Measurements from ENCODE around the gene LIN52.

Gene LIN52, protein sequence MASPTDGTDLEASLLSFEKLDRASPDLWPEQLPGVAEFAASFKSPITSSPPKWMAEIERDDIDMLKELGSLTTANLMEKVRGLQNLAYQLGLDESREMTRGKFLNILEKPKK

DNA sequence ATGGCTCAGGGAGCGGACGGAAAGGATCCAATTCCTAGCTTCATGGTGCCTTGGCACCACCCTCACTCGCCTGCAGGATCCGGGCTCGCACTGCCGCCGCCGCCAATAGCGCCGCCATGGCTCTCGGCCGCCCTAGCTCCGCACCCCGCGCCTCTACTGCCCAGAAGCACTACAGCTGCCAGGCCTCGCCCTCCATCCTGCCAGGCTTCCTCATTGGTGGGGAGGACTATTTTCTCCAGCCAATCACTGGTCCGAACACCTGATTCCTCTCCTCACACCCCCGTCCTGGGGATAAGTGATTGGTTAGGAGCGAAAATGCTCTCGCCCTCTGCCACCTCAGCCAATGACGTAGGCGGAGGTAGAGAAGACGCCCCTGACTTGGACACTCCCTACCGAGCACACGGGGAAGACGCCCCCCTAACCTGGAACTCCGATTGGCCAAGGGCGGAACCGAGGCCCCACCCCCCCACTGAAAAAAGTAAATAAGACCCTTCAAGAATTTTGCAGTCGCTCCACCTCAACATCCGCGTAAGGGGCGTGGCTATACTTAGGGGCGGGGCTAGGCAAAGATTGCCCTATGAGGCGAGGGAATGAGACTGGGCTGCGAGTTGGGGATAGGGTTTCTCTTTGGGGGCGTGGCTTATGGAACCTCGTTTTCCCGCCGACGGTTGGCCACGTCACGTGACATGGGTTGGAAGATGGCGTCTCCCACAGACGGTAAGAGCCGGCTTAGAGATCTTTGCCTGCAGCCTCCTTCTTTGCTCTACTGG lies at the start of gene LIN52, which contains the start of gene ALDH6A1:
Gene LIN52, plus strand, starts transcription at position 680 of the 770 bp plus-strand sequence. Its CDS starts 19 bp downstream, at position 699.
Gene ALDH6A1, minus strand, starts transcription at position 177 of the 770 bp plus-strand sequence. Its CDS starts 59 bp downstream, at position 118.
- H3K4me3 ChIP-seq (ENCODE audit: low read length): peak within 1 kb of the TSS; percentile 92
- no peak for TF ChIP-seq ZNF274 (IDR thresholded peaks at IDR 0.05; ENCODE audit: low read depth, low read length)

DNA sequence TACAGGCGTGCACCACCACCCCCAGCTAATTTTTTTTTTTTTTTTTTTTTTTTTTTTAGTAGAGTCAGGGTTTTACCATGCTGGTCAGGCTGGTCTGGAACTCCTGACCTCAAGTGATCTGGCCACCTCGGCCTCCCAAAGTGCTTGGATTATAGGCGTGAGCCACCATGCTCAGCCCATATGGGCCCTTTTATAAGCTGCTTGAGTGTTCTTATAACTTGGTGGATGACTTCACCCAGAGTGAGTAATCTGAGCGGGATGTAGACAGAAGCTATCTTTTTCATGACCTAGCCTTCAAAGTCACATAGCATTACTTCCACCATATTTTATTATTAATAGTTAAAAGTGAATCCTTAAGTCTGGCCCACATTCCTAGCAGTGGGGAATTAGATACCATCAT lies 49.2 kb upstream of the LIN52 start:
- TF ChIP-seq ZNF274 (IDR thresholded peaks at IDR 0.05; ENCODE audit: low read depth, low read length): no peak
- H3K4me3 ChIP-seq (ENCODE audit: low read length): no peak overlapping the region

DNA sequence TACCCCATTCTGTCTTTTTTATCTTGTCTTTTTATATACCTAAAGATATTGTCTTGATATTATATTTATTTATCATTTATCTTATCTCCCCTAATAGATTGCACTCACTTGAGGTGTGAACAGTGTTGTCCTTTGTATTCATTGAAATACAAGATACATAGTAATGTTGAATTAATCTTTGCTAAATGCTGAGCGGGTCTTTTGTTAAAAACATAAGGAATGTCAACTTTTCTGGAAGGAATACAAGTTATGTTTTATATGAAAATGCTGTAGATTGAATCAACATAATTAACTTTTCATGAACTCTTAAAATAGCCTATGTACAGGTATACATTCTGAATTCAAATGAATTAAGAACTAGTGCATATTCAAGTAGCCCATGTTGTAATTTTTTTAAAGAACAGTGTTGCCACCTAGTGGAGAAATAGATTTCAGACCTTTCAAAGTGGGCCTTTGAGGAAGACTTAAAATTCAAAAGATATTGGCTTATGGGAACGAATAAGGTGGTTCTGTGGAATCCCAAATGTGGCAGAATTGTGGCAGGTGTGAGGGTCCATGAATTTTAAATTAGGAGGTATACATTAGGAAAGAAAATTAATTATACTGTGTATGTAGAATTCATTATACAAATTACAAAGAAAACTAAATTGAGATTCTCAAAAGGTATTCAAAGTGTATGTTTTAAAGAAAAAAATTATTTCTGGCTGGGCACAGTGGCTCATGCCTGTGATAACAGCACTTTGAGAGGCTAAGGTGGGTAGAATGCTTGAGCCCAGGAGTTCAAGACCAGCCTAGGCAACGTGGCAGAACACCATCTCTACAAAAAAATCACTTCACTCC lies 46.5 kb upstream of the LIN52 start:
- TF ChIP-seq ZNF274 (IDR thresholded peaks at IDR 0.05; ENCODE audit: low read depth, low read length): no peak
- no peak overlapping the region for H3K4me3 ChIP-seq (ENCODE audit: low read length)

DNA sequence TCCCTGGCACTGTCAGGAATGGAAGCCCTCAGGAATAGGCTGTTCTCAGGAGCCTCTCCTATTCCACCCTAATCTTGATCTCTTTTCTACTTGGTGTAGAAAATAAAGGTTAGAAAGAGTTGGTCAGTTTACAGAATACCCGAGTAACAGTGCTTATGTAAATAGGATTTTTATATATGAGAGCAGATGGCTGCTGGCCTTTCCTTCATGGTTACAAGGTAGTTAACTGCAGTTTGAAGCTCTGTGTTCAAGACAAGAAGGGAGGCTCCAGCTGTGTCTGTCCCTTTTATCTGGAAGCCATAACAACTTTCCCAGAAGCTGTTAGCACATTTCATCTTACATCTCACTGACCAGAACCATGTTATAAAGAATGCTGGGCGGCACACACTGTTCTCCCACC lies 42.5 kb upstream of the LIN52 start:
- TF ChIP-seq ZNF274 (IDR thresholded peaks at IDR 0.05; ENCODE audit: low read depth, low read length): no peak
- H3K4me3 ChIP-seq (ENCODE audit: low read length): no peak overlapping the region

DNA sequence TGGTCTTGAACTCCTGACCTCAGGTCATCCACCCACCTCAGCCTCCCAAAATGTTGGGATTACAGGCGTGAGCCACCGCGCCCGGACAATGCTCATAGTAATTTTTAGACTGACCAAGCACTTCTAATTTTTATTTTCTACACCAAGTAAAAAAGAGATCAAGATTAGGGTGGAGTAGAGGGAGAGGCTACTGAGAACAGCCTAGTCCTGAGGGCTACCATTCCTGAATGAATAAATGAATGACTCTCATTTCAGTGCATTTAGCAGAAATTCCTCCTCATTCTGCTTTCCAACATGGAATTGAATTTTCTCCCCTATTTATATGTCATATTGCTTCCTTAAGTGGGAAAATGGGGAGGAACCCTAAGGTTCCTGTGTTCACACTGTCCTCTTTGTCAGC lies 39.2 kb upstream of the LIN52 start:
- H3K4me3 ChIP-seq (ENCODE audit: low read length): no peak overlapping the region
- TF ChIP-seq ZNF274 (IDR thresholded peaks at IDR 0.05; ENCODE audit: low read depth, low read length): no peak

DNA sequence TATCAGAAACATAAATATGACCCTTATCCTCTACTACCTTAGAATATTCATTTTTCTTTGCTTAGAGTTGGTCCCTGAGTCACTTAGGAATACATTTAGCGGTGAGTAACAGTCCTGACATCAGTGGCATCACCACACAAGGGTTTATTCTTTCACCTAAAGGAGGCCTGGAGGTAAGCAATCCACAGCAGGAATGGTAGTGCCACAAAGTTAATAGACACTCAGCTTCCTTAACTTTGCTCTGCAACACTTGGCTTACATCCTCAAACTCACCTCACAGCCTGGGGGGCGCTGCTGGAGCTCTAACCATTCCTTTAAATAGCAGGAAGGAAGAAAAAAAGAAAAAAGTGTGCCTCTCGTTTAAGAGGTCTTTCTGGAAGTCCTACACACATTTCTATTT lies 36.5 kb upstream of the LIN52 start:
- no peak for TF ChIP-seq ZNF274 (IDR thresholded peaks at IDR 0.05; ENCODE audit: low read depth, low read length)
- no peak overlapping the region for H3K4me3 ChIP-seq (ENCODE audit: low read length)

DNA sequence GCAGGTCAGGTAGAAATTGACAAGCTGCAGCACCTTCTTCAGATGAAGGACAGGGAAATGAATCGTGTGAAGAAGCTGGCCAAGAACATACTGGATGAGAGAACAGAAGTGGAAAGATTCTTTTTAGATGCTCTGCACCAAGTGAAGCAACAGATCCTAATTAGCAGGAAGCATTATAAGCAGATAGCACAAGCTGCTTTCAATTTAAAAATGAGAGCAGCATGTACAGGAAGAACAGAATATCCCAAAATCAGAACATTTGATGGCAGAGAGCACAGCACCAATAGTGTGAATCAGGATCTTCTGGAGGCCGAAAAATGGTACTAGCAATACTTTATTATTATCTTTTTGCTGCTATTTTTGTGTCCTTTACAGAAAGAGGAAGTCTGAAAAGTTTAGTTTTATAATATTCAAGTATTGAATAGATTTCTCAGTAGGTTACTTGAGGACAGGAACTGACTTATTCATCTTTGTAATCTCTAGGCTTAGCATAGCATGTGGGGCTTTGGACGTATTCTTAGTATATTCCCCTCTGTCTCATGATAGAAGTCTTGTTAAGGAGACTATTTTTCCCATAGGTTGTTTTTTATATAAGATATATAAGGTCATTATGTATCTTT lies 34.8 kb upstream of the LIN52 start:
- TF ChIP-seq ZNF274 (IDR thresholded peaks at IDR 0.05; ENCODE audit: low read depth, low read length): no peak
- no peak overlapping the region for H3K4me3 ChIP-seq (ENCODE audit: low read length)

DNA sequence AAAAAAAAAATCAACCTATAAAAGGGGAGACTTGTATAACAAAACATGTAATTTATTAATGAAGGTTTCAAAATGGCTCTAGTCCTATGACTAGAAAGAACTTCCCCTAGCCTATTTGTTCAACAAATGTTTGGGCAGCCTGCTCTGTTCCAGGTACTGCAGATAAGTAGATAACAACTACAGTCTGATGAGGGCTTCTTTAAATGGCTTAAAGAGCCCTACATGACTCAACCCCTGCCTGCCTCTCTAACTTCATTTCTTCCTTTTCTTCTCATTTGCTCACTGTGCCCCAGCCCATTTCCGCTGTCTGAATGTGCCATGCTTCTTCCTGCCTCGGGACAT lies 22.0 kb upstream of the LIN52 start:
- H3K4me3 ChIP-seq (ENCODE audit: low read length): no peak overlapping the region
- TF ChIP-seq ZNF274 (IDR thresholded peaks at IDR 0.05; ENCODE audit: low read depth, low read length): no peak

DNA sequence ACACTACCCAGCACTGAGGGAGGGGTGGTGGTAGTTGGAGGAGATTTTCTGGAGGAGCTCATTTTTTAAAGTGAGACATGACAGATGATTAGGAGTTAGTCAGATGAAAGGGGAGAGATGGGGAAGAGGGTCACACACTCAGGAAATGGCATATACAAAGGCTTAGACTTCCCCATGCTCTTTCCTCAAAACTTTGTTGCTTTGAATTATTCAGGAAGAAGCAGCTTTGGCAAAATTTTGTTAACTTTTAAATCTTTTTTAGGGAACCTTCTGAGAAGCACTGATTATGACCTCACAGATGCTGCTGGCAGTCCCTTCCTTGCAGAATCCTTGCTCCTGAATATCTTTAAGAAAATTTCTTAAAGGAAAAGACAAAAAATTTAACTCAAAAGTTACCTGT lies 20.3 kb upstream of the LIN52 start:
- TF ChIP-seq ZNF274 (IDR thresholded peaks at IDR 0.05; ENCODE audit: low read depth, low read length): no peak
- no peak overlapping the region for H3K4me3 ChIP-seq (ENCODE audit: low read length)

DNA sequence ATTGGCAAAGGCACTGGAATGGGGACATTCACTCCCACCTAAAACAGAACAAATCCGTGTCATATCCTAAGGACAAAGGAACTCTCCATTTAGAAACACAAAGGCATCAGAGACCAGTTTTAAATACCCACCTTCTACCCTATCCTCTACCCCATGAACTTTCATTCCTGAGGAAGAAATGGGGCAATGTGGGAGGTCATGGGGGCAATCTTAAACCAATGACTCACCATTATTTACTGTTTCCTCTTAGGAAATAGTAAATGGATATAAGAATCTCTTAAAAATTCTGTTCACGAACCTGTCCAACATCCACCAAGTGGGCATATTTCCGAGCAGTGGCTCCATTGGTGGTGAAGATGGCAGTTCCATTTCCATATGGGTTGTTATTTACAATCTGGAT lies 19.9 kb upstream of the LIN52 start:
- H3K4me3 ChIP-seq (ENCODE audit: low read length): no peak overlapping the region
- no peak for TF ChIP-seq ZNF274 (IDR thresholded peaks at IDR 0.05; ENCODE audit: low read depth, low read length)

DNA sequence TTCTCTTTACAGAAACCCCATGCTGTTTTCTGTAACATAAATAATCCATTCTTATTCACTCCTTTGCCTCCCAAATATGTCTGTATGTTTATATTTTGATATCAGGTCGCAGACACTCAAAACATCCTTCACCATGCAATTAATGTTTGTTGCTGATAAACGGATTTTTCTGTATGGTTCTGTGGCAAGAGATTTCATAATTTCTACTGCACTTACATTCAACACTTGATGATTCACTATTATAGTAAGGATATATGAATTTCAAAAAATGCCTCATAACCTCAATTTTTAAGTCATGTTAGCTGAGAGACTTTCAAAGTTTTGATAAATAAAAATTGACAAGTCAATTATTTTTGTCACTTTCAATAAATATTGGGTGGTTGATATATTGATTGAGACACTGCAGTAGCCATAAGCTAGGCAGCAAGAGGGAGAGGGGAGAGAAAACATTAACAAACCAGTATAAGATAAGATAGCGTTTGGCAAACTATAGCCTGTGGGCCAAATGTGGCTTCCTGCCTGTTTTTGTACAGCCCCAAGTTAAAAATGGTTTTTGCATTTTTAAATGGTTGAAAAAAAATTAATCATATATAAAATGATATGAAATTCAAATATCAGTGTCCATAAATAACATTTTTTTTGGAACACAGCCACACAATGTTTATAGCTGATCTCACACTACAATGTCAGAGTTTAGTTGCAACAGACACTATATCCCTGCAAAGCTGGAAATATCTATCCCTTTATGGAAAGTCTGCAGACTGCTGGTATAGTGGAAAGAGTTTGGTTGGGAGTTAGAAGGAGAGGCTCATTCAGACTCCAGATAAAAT lies 18.8 kb upstream of the LIN52 start:
- H3K4me3 ChIP-seq (ENCODE audit: low read length): no peak overlapping the region

DNA sequence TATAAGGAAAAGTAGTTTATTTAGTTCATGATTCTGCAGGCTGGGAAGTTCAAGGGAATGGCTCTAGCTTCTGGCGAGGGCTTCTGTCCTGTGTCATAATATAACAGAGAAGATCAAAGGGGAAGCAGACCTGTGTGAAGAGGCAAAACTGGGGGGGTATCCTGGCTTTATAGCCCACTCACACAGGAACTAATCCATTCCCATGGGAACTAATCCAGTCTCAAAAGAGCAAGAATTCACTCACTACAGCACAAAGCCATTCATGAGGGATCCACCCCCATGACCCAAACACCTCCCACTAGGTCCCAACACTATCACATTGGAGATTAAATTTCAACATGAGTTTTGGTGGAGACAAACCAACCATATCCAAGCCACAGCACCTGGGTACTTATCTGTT lies 7.4 kb upstream of the LIN52 start:
- no peak overlapping the region for H3K4me3 ChIP-seq (ENCODE audit: low read length)
- TF ChIP-seq ZNF274 (IDR thresholded peaks at IDR 0.05; ENCODE audit: low read depth, low read length): no peak

More for the DNA sequence above, 18.8 kb upstream of the LIN52 start:
- TF ChIP-seq ZNF274 (IDR thresholded peaks at IDR 0.05; ENCODE audit: low read depth, low read length): no peak

DNA sequence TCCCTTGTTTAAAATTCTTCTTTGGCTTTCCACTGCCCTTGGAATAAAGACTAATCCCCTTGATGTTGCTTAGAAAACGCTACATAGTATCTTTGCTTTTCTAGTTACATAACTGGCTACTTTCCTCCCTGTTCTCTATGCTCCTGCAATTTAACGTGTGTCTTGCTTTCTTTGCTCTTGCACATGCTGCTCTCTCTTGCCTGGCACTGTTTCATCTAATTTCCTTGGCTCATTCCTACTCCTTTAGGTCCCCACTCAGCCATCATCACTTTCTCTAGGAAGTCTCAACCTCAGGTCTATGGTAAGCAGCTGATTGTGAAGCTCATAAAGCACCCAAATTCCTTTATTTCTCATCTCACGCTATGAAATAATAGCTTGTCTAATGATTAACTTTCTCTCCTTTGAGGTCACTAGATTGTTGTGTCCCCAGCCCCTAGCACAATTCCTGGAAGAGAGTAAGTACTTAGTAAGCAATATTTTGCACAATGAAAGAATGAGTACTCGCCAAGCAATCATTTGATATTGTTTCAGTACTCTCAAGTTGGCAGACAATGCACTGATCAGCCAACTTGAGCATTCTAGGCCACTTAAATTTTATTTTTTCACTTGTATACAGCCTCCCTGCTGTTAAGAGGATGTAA lies 3.8 kb upstream of the LIN52 start:
- no peak overlapping the region for H3K4me3 ChIP-seq (ENCODE audit: low read length)
- no peak for TF ChIP-seq ZNF274 (IDR thresholded peaks at IDR 0.05; ENCODE audit: low read depth, low read length)
